Stimulated activated CD4-positive, alpha-beta T cell treated with anti-CD3 and anti-CD28 coated beads, Interleukin-4, amount 100 ng/mL, for 24 hours (primary cell): ENCODE measurements around the gene NTSR1.

ENCODE experiments used
- DNase-seq: peaks from one replicate; pipeline ENCODE4 v3.0.0-alpha.2; 2020

Gene NTSR1

GRCh38 chr20:62695448-62696414 lies 12.9 kb upstream of the NTSR1 start:
- DNase-seq = no peak

GRCh38 chr20:62696434-62696957 lies 12.1 kb upstream of the NTSR1 start:
- no peak for DNase-seq

GRCh38 chr20:62696989-62697388 lies 11.6 kb upstream of the NTSR1 start:
- no peak for DNase-seq

- DNase-seq = no peak
Observed at GRCh38 chr20:62697468-62697912, 11.1 kb upstream of the NTSR1 start.

GRCh38 chr20:62698231-62698630 lies 10.4 kb upstream of the NTSR1 start:
- no peak for DNase-seq

- DNase-seq = no peak
Observed at GRCh38 chr20:62699296-62699695, 9.3 kb upstream of the NTSR1 start.

GRCh38 chr20:62699741-62700140 lies 8.9 kb upstream of the NTSR1 start:
- DNase-seq = no peak

- DNase-seq = no peak
Observed at GRCh38 chr20:62700261-62700930, 8.2 kb upstream of the NTSR1 start.

GRCh38 chr20:62701161-62702012 lies 7.2 kb upstream of the NTSR1 start:
- no peak for DNase-seq

- no peak for DNase-seq
Observed at GRCh38 chr20:62702013-62702300, 6.7 kb upstream of the NTSR1 start.

GRCh38 chr20:62702895-62703852 lies 5.5 kb upstream of the NTSR1 start:
- DNase-seq = peak; percentile 19

GRCh38 chr20:62703853-62704228 lies 4.8 kb upstream of the NTSR1 start:
- DNase-seq = no peak

GRCh38 chr20:62704341-62704948 lies 4.2 kb upstream of the NTSR1 start:
- no peak for DNase-seq

GRCh38 chr20:62705627-62706026 lies 3.0 kb upstream of the NTSR1 start:
- DNase-seq = no peak

- DNase-seq = no peak
Observed at GRCh38 chr20:62706344-62706743, 2.3 kb upstream of the NTSR1 start.

GRCh38 chr20:62706857-62707256 lies 1.8 kb upstream of the NTSR1 start:
- DNase-seq = no peak

- no peak for DNase-seq
Observed at GRCh38 chr20:62707276-62707920, 1.2 kb upstream of the NTSR1 start.

- DNase-seq = peak; percentile 20
Observed at GRCh38 chr20:62707921-62708521, 615 bp upstream of the NTSR1 start.

- no peak for DNase-seq
Observed at GRCh38 chr20:62709537-62709905, 885 bp downstream of the NTSR1 start.

GRCh38 chr20:62710221-62710885 lies 1.7 kb downstream of the NTSR1 start:
- no peak for DNase-seq
